HG02981 (cell line): ENCODE results near the gene POLG.

ENCODE experiments used
- ATAC-seq: cut with Tn5 transposase; IDR thresholded peaks from one replicate; pipeline ENCODE4 v1.9.1; 2021; ENCODE audit warnings: mild to moderate bottlenecking, moderate library complexity; ENCODE audit not compliant: unreplicated experiment

POLG gene

GRCh38 chr15:89370120-89370977 lies 35.7 kb upstream of the POLG start:
- ATAC-seq: no peak

- ATAC-seq: no peak
Observed at GRCh38 chr15:89369341-89369947, 34.8 kb upstream of the POLG start.

GRCh38 chr15:89368566-89369223 lies 34.1 kb upstream of the POLG start:
- ATAC-seq: no peak

- no peak for ATAC-seq
Observed at GRCh38 chr15:89367485-89368451, 33.1 kb upstream of the POLG start.

GRCh38 chr15:89366656-89367393 lies 32.2 kb upstream of the POLG start:
- no peak for ATAC-seq

- no peak for ATAC-seq
Observed at GRCh38 chr15:89365462-89366065, 30.9 kb upstream of the POLG start.

- ATAC-seq: no peak
Observed at GRCh38 chr15:89364741-89365450, 30.3 kb upstream of the POLG start.

- ATAC-seq: no peak
Observed at GRCh38 chr15:89364341-89364740, 29.7 kb upstream of the POLG start.

- ATAC-seq: no peak
Observed at GRCh38 chr15:89363770-89364169, 29.1 kb upstream of the POLG start.

- no peak for ATAC-seq
Observed at GRCh38 chr15:89363133-89363532, 28.5 kb upstream of the POLG start.

- ATAC-seq: no peak
Observed at GRCh38 chr15:89362203-89363101, 27.8 kb upstream of the POLG start.

GRCh38 chr15:89361451-89362202 lies 27.0 kb upstream of the POLG start:
- ATAC-seq: no peak

GRCh38 chr15:89360294-89360971 lies 25.8 kb upstream of the POLG start:
- no peak for ATAC-seq

- ATAC-seq: no peak
Observed at GRCh38 chr15:89359471-89360293, 25.1 kb upstream of the POLG start.

- peak; percentile 82 for ATAC-seq
Observed at GRCh38 chr15:89358755-89359439, 24.3 kb upstream of the POLG start.
